Measurements from ENCODE around the gene PIRT. TPM values are rescaled to one million over a fixed set of nuclear protein-coding genes. Genes with fewer than 3 reads are reported as not detected.
A peak's percentile ranks its signal among the peaks of the same experiment; 100 is the strongest.

Gene PIRT
- total and polyA plus RNA-seq, 2 of the 8 experiments (the other 6 are each of a cell fraction or from before 2014, with no cell fraction given): 0.03 TPM; not detected in 1

DNA sequence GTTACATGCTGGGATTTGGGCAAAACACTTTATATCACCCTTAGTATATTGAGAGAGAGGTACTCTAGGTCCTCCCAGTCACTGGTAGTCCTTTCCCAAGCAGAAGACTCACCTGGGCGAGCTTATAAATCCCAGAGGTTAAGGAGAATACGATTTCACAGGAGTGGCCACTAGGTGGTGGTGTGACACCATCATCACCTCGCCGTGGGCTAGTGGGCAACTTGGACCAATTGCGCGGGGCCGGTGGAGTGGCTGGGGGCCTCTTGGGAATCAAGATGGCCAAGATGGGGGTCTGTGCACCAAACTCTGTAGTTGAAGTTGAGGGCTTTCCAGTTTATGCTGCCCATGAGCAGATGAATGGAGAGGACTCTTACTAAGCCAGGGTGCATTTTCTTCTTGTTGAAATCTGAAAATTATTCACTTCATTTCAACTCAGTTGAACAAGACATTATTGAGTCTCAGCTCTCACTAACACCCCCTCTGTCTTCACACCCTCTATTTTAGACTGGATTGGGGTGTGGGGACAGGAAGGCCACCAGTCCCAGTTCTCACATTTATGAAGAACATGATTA is 38.2 kb upstream of the PIRT start:
- Histone ChIP-seq H2BK20ac (ENCODE audit: low read length) (no peak overlapping the region), H4K5ac (ENCODE audit: insufficient read length, low read depth, low read length) (no peak overlapping the region), H3K79me1 (ENCODE audit: low read depth, low read length) (no peaks in the 10 kb centered on the region), H2BK120ac (replicated peaks; ENCODE audit: low read depth, low read length) (no peak overlapping the region), H4K91ac (replicated peaks; ENCODE audit: insufficient read length, low read length) (no peak overlapping the region), H2BK5ac (ENCODE audit: low read depth, low read length) (no peak overlapping the region), H3K23ac (ENCODE audit: insufficient read length) (no peak overlapping the region), H3K18ac (ENCODE audit: extremely low read depth, low read length) (no peak overlapping the region), H3K23me2 (ENCODE audit: low read depth, low read length) (no peaks in the 10 kb centered on the region), H2BK12ac (ENCODE audit: low read depth, low read length) (no peak overlapping the region), H3K27me3 (replicated peaks in 1 of 4; ENCODE audit: control insufficient read depth in 3 of 4, extremely low read depth in 1 of 4, insufficient read depth in 3 of 4, low read length in 3 of 4) (no peaks in the 10 kb centered on the region), H3K14ac (ENCODE audit: insufficient read length) (no peak overlapping the region), H3K79me2 (ENCODE audit: control insufficient read depth in 1 of 2, insufficient read depth in 2 of 2, low read length in 2 of 2) (no peaks in the 10 kb centered on the region), H3K36me3 (ENCODE audit: control insufficient read depth in 2 of 4, insufficient read depth in 4 of 4, low read length in 3 of 4) (no peaks in the 10 kb centered on the region), H3K9ac (replicated peaks in 1 of 4; ENCODE audit: extremely low read depth in 1 of 4, low read depth in 3 of 4, low read length in 3 of 4) (no peak overlapping the region), H3K27ac (ENCODE audit: low read depth, low read length) (no peak overlapping the region), H3K4me2 (ENCODE audit: insufficient read depth in 1 of 2, low read depth in 2 of 2, low read length in 2 of 2) (no peak overlapping the region), H2AFZ (ENCODE audit: low read length) (no peak overlapping the region), H2AK5ac (ENCODE audit: low read depth, low read length) (no peak overlapping the region), H3K4me3 (ENCODE audit: extremely low read depth in 1 of 4, insufficient read depth in 2 of 4, low read depth in 3 of 4, low read length in 4 of 4) (no peak overlapping the region), H4K8ac (ENCODE audit: extremely low read depth, insufficient read depth, low read length) (no peak overlapping the region), H3K4me1 (replicated peaks in 1 of 4; ENCODE audit: control insufficient read depth in 3 of 4, insufficient read depth in 4 of 4, low read length in 3 of 4) (no peaks in the 10 kb centered on the region), H2BK15ac (ENCODE audit: low read length) (no peak overlapping the region), H3K4ac (replicated peaks; ENCODE audit: insufficient read length, low read depth, low read length) (no peak overlapping the region), H3K56ac (replicated peaks; ENCODE audit: insufficient read length, low read depth, low read length) (no peak overlapping the region), H3K9me3 (ENCODE audit: insufficient read depth in 2 of 2, low read depth in 1 of 2, low read length in 1 of 2) (0 out of 4 replicates have a peak, but pooled peaks cover 0 to 2% of the 10 kb centered on the region in 2 experiments), H4K20me1 (replicated peaks in 1 of 2; ENCODE audit: control insufficient read depth in 1 of 2, insufficient read depth in 2 of 2, low read length in 2 of 2) (peaks cover 0 to 2% of the 10 kb centered on the region in 2 experiments)
- WGBS, 2 experiments (ENCODE audit: extremely low coverage in 1 of 2, insufficient coverage in 1 of 2, insufficient read length in 1 of 2, insufficient replicate concordance in 2 of 2, low coverage in 1 of 2, low lambda C conversion rate in 2 of 2, missing lambda C conversion rate in 1 of 2): 21% methylated on average over 7 of the region's 7 CpGs; no CpG with 5 or more reads in 1 of the 2 experiments
- POLR2A ChIA-PET (ENCODE audit: partially characterized antibody): interaction anchor here (0.9 kb wide), 1 partner anchor 86 kb away, joined by 3 read pairs; no protein-coding TSS in a partner anchor
- DNase-seq (ENCODE audit: low read depth in 1 of 2, low spot score in 2 of 2) (peak in 1 of 2 experiments; percentile 88), FAIRE-seq (peak; percentile 83)
- CTCF ChIA-PET (ENCODE audit: partially characterized antibody): interaction anchor here (0.5 to 13.9 kb wide), 66 partner anchors 9 to 1818 kb away, joined by 3 to 353 read pairs (median 4); partner anchors contain the start of gene PIRT
- TF ChIP-seq RXRA (IDR thresholded peaks at IDR 0.05; ENCODE audit: insufficient read depth, low read depth, low read length) (no peak), SP4 (IDR thresholded peaks at IDR 0.05; ENCODE audit: low read length) (no peak), CEBPB (IDR thresholded peaks at IDR 0.05; ENCODE audit: low read depth, low read length) (no peak), SIN3A (conservative IDR thresholded peaks at IDR 0.05 in 1 of 2, IDR thresholded peaks at IDR 0.05 in 1 of 2; ENCODE audit: low read depth in 1 of 2, low read length in 2 of 2) (no peak), CREB1 (IDR thresholded peaks at IDR 0.05) (no peak), BACH1 (IDR thresholded peaks at IDR 0.05; ENCODE audit: low read length) (peak; percentile 28; the same call in 1 of the 2 replicates), NANOG (IDR thresholded peaks at IDR 0.05; ENCODE audit: insufficient read depth, low read depth, low read length, poor library complexity, severe bottlenecking) (no peak), PHF8 (conservative IDR thresholded peaks at IDR 0.05; ENCODE audit: low read depth, low read length) (no peak), TAF7 (optimal IDR thresholded peaks at IDR 0.05; ENCODE audit: borderline replicate concordance, low read depth, low read length) (no peak), YY1 (IDR thresholded peaks at IDR 0.05; ENCODE audit: low read depth, low read length) (0 out of 2 replicates have a peak, but pooled peaks have one; percentile 39)
- TF ChIP-seq, protein P1, sequence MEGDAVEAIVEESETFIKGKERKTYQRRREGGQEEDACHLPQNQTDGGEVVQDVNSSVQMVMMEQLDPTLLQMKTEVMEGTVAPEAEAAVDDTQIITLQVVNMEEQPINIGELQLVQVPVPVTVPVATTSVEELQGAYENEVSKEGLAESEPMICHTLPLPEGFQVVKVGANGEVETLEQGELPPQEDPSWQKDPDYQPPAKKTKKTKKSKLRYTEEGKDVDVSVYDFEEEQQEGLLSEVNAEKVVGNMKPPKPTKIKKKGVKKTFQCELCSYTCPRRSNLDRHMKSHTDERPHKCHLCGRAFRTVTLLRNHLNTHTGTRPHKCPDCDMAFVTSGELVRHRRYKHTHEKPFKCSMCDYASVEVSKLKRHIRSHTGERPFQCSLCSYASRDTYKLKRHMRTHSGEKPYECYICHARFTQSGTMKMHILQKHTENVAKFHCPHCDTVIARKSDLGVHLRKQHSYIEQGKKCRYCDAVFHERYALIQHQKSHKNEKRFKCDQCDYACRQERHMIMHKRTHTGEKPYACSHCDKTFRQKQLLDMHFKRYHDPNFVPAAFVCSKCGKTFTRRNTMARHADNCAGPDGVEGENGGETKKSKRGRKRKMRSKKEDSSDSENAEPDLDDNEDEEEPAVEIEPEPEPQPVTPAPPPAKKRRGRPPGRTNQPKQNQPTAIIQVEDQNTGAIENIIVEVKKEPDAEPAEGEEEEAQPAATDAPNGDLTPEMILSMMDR (IDR thresholded peaks at IDR 0.05; ENCODE audit: control extremely low read depth in 1 of 3, insufficient read depth in 1 of 3, low read depth in 1 of 3, low read length in 3 of 3): peak; percentile 74 to 83 (median 75)

Measured in H1 (cell line).